Embryonic facial prominence (tissue), 1 donor: ENCODE data around the gene PDYN.

Source experiments
- DNase-seq: peaks from one replicate; pipeline ENCODE4 v3.0.0-alpha.2; 2016; ENCODE audit errors: extremely low spot score

The PDYN gene

GRCh38 chr20:1951436-1952115 lies 42.3 kb downstream of the PDYN start:
- no peak for DNase-seq

DNA sequence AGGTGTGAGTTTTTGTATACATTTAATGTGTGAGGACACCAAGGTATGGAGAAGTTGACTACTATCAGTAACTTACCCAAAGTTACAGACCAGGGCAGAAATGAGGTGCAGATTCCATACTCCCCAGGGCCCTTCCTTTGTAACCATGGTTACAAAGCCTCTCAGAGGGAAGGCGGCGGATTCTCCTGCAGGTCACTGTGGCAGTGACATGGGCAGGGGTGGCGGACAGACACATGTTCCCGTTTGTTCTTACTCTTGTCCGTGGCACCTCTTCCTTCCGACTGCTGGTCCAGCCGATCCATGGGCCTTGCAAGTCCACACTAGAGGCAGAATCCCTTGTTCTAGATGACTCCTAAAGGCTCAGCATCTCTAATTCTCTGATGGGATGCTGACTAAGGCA lies 43.0 kb downstream of the PDYN start:
- no peak for DNase-seq

- no peak for DNase-seq
These were observed 44.3 kb downstream of the PDYN start for GRCh38 chr20:1949347-1950100.

- DNase-seq = no peak
These were observed 46.4 kb downstream of the PDYN start for GRCh38 chr20:1947535-1947846.

DNA sequence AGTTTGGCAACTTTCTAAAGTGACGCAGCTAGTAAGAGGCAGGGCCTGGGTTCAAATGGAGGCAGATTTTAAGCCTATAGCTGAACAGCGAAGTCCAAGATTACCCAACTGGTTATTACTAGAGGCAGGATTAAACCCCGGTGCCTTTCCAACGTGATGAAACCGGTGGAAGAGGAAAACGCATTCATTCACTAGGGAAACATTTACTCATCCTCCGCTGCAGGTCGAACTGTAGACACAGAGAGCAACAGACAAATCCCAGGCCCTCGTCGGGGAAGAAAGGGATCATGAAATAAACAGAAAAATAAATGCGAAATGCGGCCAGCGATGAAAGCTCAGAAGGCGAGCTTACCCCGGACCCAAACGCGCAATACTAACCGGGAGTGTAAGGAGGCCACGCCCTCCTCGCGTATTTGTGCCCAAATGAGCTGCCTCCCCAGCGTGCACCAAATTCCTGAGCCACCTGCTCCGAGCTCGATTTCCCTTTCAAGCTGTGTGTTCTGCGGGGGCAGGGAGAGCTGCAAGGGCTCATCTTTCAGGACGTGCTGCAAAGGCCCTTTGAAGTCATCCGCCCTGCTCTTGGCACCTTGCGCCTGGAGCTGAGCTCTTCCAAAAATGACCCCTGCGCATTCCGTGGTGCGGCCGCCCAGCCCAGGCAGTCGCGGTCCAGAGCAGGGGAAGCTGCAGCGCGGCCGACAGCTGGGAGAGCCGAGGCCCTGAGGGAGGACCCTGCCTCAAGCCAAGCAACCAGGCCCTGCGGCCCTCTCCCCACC lies 46.9 kb downstream of the PDYN start:
- DNase-seq = no peak

- DNase-seq = no peak
These were observed 47.5 kb downstream of the PDYN start for GRCh38 chr20:1946442-1946761.

- no peak for DNase-seq
These were observed 48.2 kb downstream of the PDYN start for GRCh38 chr20:1945660-1946059.

DNA sequence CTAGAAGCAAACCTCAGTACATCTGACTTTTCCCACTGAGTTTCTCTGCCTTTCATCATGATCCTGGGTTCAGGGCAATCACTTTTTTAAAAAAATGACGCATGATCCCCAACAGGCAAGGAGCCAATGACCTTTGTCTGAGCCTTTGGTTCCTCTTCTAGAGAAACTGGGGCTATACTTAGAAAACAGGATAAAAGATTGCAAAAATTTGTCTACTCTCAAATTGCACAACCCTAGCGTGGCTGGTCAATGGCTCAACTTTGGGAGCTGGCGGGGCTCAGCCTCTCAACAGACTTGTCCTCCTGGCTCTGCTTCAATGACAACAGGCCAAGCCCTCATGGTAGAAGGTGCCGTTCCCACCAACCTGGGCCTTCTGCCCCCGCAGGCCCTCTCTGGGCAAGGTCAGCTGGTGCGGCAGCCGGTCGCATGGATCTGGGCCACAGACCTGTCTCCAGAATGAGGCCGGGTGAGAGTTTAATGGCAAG lies 48.7 kb downstream of the PDYN start:
- no peak for DNase-seq

DNA sequence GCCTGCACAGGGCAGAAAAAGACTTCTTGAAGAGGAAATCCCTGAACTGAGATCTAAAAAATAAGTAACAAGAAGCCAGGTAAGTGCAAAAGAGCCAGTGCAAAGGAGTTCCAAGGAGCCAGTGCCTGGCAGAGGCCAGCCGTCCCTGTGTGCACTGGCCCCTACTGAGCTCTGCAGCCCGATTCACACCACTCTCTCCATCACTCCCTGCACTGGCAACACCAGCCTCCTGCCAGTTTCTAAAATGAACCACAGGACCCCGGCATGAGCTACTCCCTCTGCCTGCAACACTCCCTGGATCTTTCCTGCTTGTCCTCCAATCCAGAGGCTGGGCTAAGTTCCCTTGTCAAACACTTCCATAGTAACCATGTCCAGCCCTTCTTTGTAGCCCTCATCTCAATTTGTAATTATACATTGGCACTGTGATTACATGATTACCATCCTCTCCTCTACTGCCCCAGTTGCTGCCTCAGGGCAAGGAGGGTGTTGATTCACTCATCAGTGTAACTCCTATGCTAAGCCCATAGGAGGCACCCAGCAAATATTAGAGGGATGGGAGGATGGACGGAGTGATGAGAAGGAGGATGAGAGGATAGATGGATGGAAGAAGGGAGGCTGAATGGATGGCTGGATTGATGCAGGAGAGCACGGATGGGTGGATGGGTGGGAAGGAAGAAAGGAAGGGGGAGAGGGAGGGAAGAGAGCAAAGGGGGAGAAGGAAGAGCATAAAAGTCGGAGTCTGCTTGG lies 49.3 kb downstream of the PDYN start:
- DNase-seq = no peak

DNA sequence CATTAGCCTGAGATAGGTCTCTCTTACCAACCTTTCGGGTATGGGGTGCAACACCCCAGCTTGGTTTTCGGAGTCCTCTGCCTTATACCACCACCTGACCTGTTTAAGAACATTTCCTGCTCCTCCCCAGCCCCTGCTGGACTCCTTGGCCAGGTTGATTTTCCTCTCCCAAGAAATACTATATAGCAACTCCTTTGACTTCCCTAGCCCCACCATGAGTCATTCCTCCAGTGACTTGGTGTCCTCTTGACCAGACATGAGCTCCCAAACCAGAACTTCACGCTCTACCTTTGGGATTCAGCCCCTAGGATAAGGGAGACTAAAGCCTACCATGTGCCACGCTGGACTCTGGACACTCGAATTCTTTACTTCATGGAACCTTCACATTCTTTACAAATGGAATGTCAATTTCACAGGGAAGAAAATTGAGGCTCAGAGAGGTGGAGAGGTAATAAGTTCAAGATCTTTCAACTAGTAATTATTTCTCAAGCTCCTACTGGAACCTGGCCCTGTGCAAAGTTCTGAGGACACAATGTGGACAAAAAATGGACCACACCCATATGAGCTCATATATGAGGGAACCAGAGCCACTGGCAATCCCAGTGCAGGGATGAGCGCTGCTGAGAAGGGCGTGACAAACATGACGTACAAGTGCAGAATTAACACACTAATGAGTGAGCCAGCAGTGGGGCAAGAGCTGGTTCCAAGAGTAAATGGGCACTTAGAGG lies 50.4 kb downstream of the PDYN start:
- DNase-seq = no peak

DNA sequence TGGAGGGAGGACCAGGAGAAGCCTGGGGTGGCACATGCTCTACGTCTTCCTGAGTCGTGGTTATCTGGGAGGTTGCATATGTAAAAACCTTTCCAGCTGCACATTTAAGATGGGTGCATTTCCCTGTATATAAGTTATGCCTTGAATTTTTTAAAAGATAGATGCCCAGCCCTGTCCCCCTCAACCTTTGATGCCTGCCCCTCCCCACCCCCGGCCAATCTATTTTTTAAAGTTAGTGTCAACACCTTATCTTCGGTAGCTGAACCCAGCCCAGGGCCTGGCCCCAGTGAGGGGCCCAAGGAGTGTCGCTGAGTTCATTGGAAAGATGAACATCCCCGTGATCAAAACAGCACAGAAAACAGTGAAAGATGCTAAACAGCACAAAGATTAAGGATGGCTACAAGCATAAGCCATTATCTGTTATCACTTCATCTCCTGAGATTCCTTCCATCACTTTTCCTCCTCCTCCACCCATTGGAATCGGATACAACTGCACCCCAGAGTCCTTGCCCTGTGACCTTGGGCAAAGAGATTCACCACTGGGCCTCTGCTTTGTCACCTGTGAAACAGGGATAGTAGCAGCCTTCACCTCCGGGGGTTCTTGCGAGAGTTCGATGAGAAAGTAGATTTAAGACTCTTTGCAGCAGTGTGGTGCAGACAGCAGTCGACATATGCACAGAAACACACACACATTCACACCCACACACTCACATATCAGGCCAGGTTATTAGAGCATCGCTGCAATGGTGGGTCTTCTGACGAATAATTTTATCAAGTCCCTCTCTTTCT lies 51.2 kb downstream of the PDYN start:
- DNase-seq = no peak

- DNase-seq = no peak
These were observed 51.8 kb downstream of the PDYN start for GRCh38 chr20:1942061-1942460.

GRCh38 chr20:1941226-1941625 lies 52.6 kb downstream of the PDYN start:
- no peak for DNase-seq

DNA sequence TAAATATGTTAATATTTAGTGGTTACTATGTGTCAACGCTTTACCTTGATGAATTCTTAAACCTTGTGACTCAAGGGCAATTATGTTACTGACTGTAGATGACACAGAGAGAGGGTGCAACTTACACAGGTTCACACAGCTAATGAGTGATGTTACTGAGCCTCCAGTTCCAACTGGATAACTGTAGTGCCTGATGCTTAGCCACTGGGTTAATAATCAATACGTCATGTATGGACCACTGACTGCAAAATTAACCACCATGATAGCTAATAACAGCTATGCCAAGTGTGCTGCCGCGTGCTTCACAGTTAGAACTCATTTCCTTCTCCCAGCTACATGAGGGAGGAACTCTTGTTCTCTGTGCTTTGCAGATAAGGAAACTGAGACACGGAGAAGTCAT lies 53.3 kb downstream of the PDYN start:
- DNase-seq = no peak

DNA sequence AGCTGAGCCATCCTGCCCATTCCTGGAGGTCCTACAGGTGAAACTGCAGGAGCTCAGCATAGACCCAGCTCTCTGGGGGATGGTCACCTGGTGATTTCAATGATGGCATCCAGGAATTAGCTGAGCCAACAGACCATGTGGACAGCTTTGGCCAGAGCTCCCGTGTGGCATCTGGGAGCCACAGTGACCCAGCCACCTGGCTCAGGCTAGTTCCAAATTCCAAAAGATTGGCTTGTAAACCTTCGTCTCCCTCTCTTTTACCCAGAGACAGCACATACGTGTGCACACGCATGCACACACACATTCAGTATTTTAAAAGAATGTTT lies 54.6 kb downstream of the PDYN start:
- no peak for DNase-seq

DNA sequence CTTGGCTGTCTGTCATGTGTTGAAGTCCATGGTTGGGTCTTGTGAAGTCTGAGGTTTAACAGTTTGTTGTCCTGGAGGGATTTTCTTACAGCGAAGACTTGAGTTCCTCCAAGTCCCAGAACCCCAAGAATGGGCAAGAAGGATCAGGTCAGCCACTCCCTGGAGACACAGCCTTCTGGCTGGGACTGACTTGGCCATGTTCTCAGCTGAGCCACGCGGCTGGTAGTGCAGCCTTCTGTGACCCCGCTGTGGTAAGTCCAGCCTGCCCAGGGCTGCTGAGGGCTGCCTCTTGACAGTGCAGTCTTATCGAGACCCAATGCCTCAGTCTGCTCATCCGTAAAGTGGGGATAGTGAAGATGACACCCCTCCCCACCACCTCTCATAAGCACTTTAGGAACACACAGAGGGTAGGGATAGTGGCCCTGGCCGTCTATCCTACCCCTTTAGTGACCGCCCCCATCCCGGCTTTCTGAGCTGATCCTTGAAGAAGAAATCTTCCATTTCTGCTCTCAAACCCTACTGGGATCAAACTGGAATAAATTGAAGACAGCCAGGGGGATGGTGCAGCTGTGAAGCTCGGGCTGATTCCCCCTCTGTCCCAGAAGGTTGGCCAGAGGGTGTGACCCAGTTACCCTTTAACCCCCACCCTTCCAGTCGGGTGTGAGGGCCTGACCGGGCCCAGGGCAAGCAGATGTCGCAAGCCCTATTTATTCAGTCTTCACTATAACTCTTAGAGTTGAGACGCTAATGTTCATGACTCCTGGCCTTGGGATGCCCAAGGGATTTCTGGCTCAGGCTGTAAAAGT lies 55.2 kb downstream of the PDYN start:
- DNase-seq = no peak

GRCh38 chr20:1937316-1937976 lies 56.4 kb downstream of the PDYN start:
- no peak for DNase-seq

- DNase-seq = no peak
These were observed 58.0 kb downstream of the PDYN start for GRCh38 chr20:1935696-1936366.
